GM21367 (cell line): ENCODE measurements around the gene MRGPRD.

Experiments
- ATAC-seq: cut with Tn5 transposase; IDR thresholded peaks from one replicate; pipeline ENCODE4 v1.9.1; 2021; ENCODE audit not compliant: unreplicated experiment

Gene MRGPRD, protein sequence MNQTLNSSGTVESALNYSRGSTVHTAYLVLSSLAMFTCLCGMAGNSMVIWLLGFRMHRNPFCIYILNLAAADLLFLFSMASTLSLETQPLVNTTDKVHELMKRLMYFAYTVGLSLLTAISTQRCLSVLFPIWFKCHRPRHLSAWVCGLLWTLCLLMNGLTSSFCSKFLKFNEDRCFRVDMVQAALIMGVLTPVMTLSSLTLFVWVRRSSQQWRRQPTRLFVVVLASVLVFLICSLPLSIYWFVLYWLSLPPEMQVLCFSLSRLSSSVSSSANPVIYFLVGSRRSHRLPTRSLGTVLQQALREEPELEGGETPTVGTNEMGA

DNA sequence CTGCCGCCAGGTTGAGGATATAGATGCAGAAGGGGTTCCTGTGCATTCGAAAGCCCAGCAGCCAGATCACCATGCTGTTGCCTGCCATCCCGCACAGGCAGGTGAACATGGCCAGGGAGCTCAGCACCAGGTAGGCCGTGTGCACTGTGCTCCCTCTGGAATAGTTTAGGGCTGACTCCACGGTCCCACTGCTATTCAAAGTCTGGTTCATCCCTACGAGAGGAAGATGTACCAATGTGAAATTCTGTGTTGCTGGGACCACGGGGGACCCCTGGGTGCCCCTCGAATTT lies at the start of gene MRGPRD:
Gene MRGPRD, minus strand, starts transcription at position 211 of the 290 bp plus-strand sequence. Its CDS starts 0 bp downstream, at position 211.
- no peak for ATAC-seq

DNA sequence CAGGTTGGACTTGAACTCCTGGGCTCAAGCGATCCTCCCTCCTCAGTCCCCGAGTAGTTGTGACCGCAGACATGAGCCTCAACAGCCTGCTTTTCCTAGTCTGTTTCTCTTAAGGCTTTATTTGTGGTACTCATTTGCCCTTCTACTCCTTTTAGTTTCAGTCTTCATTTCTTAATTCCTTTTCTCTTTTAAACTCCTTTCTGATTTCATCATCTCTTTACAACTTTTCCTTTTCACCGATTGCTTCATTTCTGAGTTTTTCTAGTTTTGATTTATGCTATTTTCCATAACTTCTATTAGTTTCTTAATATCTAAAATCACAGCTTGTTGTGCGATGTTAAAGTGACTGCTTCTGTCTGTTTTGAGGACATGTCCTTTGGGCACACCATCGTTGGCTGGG lies 49.5 kb upstream of the MRGPRD start:
- ATAC-seq: no peak

DNA sequence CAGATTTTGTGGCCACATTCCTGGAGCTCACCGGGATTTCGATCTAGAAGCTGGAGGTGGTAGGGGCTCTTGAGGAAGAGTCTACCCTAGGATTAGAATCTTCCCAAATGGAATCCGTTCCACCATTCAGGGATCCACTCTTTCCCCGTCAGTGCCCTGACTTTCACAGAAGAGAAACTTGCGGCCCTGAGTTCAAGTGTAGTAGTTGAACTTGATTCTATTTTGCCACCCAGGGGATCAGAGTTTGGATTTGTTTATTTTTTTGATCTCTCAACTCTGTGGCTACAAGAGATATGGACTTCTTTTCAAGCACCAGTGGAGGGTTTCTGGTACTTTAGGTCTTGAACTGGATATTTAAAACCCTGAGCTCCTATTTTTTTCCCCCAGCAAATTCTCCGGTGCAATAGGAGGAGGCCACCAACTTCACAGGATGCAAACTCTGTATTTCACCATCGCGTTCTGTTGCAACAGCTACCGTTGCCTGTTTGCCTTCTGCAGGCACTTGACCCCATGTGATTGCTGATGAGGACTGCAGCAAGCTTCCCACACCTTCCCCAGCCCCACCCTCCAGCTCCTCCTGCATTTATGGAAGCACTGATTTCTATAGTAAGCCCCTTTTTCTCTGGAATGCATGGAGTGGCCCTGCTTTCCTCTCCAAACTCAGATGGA lies 47.1 kb upstream of the MRGPRD start:
- ATAC-seq: no peak

DNA sequence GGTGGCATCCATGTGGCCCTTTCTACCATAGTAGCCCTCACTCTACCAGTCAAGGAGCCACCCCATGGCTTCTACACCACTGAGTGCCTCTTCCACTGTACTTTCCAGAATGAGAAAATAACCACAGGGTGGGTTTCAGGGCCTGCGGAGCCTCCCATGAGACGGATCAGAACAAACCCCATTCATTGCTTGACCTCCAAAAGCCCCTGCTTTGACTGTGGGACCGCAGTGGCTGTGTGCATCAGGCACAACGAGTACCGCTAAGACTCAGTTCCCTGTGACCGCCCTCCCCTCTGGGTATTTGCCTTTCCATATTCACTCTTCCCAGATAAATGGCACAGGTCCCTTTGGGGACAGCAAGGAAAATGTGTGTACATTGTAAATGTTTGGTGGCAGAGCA lies 43.7 kb upstream of the MRGPRD start:
- no peak for ATAC-seq

DNA sequence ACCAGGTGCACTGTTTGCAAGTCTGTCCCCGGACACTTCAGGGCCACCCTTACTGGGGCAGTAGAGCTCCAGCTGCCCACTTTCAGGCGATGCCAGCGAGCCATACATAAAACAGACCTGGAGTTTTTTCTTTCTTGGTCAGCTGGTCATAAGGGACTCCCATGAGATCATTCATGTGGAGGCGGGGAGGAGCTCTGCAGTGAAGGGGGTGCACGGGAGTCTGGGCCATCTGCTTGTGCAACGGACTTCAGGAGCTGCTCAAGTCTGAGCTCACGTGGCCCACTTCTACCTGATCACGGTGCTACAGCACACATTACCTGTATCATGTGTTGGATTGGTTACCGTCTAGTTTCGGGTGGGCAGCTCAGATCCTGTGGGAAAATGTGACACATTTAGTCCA lies 41.5 kb upstream of the MRGPRD start:
- ATAC-seq: no peak

DNA sequence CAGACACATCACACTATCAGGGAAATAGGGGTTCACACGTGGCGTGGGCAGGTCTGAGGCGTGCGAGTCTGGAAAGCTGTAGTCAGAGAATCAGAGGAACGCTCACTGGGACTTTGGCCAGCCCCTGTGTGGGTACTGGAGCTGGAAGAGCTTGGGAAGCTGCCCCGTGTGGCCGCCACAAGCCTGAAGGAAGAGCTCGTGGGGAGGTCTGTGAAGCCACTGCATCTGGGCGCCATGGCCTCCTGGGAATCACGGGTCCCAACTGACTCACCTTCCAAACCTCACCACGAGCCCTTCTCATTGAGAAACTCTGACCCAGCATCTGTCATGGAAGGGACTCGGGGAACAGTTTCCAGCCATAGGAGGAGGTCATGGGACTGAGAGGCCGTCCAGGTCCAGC lies 38.1 kb upstream of the MRGPRD start:
- ATAC-seq: no peak

DNA sequence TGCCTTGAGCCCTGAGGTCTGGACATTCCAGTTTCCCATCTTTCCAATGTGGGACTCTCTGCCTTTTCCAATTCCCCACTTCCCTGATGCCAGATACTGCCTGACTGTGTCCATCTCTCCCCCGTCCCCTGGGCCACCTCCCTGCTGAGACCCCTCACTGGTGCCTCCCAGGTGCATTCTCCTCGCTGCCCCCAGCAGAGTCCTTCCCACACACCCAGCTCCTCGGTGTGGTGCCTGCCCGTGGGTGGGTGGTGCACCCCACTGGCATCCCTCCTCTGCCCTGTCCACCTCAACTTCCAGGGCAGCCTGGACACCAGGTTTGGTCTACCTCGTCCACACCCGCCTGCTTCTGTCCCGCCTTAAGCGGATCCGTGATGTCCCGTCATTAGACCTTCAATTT lies 37.2 kb upstream of the MRGPRD start:
- ATAC-seq: no peak

DNA sequence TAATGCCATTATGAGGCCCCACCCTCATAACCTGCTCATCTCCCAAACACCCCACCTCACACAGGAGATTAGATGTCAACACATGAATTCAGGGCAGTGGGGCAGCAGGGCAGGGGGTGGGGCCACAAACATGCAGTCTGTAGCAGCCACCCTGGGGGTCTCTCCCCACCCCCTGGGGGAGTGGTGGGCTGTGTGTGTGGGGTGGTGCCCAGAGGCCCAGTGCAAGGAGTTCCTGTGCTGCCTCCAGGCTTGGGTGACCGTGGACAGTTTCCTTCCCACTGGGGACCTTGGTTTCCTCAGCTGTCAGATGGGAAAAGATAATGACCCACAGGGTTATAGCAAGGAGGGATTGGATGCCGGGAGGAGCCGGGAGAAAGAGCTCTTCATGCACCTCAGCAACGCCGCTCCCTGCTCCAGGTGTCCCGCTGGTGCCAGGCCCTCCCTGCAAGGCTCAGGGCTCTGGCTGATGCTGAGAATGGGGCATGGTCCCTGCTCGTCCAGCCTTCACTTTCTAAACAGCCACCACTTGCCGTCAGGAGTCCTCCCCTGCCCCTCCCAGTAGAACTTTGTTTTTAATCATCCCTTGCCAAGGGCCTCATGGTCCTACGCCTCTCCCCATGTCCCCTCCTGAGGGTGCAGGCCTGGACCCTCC lies 34.2 kb upstream of the MRGPRD start:
- ATAC-seq: no peak

DNA sequence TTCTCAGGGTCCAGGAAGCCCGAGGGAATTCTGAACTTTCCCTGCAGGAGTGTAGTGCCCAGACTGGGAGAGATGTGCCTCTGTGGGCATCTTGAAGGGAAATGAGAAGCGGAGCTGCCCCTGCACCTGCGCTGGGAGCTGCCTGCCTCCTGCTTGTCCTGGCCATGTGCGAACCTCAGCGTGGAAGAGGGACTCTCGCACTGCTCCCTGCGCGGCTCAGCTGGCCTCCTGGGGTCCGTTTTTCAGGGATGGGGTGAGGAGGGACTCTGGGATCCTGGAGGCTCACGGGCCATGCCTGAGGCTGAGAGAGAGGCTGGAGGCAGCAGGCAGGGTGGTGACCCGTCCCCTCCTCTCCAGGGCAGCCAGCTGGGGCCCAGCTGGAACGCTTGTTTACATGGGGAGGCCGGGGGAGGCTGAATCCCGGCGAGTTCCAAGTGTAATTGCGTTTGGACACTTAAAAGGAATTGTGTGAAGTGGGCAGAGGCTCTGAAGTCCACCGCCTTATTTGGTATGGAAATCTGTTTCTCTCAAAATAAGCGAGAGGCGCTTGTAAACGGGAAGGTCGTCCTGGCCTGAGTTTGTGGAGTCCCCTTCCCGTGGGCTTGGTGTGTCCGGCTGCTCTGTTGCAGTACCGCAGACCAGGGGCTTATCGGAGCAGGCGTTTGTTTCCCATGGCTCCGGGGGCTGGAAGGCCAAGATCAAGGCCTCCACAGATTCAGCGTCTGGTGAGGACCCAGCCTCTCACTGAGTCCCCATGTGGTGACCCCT lies 33.5 kb upstream of the MRGPRD start:
- no peak for ATAC-seq

DNA sequence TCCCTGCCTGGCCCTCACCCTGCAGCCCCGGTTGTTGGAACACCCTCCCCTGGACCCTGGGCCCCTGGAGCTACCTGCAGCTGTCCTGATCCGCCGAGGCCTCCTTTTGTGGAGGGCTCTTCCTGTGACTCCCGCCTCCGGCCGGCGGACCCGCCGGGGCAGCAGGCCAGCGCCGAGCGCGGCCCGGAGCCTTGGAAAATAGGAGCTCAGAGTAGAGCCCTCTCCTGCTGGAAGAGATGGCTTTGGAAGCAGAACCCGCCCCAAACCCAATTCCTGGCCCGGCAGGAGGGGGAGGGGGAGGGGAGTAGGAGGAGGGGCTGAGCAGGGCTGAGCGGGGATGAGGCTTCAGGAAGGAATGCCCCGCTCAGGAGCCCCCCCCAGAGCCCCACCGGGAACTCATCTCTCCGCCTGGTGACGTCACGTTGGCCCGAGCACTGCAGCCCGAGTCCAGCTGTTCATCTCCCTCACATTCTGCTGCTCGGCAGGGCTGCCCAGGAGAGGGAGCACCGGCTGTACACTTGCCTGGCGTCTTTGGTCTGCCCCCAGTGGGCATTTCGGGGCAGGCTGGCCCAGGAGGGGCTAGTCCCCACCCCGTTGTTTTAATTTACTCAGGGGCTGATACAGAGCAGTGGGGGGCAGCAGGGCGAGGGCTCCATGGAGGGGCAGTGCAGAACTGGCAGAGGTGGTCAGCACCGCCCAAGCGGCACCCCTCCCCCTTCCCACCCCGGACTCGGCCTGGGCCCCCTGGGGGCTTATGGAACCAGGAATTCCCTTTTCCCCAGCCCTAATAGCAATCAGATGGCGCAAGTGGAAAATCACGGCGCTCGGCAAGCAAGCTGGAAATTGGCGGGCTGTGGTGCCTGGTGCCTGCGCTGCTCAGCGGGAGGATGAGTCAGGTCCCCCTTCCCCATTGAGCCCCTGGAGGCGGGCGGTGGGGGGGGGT lies 32.5 kb upstream of the MRGPRD start, which contains the start of gene MRGPRF:
Gene MRGPRF, minus strand, starts transcription at position 238 of the 943 bp plus-strand sequence. CDS start 3,345 bp downstream, outside the sequence.
- no peak for ATAC-seq

DNA sequence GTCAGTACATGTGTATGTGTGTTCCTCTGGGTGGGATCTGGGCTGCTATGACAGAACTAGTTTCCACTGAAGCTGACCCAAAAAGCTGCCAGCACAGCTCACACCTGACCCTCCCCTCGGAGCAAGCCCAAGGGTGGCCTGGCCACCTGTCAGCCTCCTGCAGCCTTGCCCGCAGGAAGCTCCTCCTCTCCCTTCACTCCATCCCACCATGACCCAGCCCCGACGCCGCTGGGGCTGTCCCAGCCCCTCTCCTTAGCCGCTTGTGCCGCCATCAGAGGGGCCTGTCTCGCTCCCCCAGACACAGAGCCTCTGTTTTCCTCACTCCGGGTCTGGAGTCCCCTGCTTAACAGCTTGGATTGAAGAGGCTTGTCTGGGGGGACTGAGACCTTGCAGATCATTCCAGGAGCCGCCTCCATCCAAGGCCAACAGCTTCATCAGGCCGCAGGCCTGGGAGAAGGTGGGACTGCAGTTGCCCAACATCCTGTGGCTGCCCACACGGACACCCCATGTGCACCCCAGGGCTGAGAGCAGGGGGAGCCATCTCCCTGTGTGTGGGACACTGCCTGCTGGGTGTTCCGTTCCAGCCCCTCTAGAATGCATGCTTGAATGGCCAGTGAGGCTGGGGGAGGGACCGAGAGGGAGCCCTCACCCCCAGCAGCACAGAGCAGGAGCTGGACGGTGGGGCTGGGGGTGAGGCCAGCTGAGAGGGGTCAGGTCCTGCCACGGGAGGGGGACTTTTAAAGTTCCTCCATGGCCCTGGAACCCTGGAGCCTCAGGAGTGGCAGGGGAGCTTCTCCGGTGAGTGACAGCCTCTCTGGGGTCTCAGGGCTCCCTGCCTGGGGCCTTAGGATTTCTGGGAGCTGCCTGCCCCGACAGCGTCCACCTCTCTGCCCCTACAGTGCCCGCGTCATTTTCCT lies 31.6 kb upstream of the MRGPRD start:
- ATAC-seq: no peak

DNA sequence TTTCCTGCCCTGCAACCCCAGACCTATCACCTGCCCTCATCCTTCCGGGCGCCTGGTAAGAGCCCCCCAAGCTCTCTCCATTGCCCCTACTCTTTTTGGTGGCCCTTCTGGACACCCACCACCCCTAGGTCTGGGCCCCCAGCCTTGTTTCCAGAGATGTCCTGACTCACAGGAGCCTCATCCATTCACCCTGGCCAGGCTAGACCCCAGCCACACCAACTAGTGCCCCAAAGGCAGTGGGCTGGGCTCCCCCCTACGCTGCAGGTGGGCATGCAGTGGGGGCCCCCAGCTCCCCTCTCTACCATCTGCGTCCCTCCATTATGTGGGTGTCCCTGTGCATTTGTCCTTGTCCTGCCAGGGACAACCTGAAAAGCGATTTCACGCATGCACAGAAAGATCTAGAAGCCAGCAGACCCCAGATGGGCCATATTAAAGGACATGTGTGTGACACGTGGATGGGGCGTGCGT lies 30.9 kb upstream of the MRGPRD start:
- ATAC-seq: no peak

DNA sequence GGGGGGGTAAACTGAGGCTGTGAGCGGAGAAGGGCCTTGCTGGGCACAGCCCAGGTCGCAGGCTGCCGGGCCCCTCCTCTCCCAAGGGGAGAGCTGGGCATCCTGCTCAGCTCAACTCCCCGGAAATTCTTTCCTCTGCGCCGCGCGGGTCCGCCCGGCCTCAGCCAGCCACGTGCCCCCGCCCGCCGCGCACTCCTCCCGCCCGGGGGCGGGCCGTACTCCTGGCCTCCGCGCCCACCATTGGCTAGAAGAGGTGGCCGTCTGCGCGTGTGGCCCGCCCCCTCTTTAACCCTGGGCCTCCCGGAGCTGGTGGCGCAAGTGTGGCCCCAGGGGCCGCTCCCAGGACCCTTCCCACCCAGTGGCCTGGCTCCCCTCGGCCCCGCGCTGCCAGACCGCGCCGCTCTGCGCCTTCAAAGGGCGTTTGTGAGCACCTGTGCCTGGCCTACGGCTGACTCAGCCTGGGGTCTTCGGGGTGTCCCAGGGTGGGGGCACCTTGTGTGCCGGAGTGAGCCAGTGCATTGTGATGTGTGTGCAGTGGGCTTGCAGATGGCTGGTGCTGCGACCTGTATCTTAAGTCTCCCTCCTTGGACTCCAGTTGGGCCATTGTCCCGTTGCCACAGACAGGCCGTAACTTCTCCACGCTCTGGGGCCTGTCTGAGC lies 30.3 kb upstream of the MRGPRD start:
- no peak for ATAC-seq

DNA sequence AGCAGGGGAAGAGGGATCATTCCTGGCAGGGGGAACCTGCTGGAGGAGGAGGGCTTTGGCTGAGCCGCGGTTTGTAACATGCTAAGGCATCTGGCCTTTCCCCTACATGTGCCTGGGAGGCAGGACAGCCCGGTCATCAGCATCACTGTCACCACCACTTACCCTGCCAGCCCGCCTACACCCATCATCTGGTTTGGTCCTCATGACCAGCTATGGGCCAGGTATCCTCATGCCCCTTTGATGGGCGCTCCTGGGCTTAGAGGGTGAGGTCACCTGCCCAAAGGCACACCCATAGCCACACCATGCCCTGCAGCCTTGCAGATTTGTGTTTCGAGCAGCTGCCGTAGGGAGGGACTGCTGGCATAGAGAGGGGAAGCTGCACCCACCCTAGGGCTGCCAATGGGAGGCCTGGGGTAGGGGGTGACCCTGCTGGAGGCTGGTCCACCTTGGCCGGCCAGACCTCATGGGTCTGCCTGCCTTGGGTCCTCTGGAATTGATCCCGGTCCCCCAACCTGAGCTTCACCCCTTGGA lies 29.6 kb upstream of the MRGPRD start:
- no peak for ATAC-seq

DNA sequence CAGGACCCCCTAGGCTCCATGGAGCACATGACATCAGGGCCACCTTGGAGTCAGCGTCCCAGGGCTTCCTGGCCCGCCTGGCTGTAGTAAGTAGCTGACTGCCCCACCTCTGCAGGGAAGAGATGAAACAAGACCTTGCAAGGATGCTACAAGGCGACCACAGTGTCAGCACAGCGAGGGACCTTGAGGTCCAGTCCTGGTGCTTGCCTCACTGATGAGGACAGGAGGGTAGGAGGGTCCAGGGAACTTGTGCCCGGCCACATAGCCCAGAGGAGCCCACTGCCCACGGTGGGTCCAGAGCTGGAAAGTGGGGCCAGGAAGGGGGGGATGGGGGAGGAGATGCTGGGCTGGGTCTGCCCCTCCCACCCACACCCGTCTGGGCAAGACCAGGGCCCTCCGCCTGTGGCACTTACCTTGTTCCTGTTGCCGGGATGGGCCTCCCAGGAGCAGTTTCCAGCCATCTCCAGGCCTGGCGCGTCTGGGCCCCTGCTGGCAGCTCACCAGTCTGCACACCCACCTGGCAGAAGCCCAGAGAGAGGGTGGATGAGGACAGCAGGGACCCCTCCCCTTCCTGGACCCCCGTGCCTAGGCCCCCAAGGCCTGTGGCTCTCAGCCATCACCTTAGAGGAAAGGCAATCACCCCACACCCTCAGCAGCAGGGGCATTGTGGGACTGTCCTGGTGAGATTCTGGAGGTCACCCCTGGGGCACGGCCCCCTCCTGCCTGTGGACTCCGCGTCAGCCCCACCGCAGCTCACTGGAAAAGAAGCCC lies 28.8 kb upstream of the MRGPRD start:
- ATAC-seq: no peak

DNA sequence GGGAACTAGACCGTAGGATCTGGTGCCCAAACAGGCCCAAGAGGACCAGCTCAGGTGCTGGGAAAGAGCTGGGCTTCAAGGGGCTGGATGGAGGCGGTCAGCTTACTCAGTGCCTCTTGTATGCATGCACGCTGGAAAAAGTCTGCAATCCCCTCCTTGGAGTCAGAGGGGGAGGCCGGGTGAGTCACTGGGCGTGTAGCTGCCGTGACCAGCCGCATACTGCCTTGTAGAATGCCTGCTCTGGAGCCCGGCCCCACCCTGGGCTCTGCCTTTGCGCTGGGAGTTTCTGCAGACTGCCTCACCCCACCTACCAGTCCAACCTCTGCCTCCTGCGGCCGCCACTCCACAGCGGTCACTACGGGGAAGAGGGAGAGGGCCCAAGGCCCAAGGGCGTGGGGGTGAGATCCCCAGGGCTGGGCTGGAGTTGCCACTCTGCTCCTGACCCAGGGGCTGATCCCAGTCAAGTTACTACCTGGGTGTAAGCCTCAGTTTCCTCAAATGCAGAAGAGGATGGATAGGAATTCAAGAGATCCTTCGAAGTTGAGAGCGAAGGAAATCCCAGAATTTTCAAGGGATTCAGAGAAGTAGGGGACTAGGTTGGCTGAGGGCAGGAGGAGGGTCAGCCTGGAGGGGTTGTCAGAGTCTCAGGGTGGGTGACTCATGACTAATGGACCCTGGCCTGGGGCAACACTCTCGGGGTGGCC lies 28.1 kb upstream of the MRGPRD start:
- no peak for ATAC-seq

DNA sequence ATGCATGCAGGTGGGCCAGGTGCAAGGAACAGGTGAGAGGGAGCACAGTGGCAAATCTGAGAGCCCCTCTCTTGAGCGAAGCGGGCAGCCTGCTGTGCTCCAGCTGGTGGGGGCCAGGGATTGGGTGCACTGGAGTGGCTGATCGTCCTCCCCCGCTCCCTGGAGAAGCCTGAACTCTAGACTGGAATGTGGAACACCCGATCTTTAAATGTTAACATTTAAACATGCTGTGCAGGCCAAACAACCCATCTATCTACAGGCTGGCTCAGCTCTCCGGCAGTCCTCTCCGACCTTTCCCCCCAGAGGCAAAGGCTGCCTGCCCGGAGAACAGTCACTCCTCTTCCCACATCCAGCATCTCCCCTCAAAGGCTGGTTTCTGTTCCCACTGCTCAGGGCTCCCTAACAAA lies 27.2 kb upstream of the MRGPRD start:
- ATAC-seq: no peak
